GM06990 (cell line): Measurements from ENCODE around the gene DTYMK.

ENCODE experiments used
- DNase-seq: peaks from one replicate; pipeline ENCODE4 v3.0.0-alpha.2; 2011; ENCODE audit not compliant: insufficient read length; ENCODE audit errors: extremely low read depth
- H3K27me3 ChIP-seq: replicated peaks from 2 replicates; pipeline ENCODE4 v1.6.0; 2011; ENCODE audit warnings: low read length; ENCODE audit not compliant: control insufficient read depth, insufficient read depth
- H3K36me3 ChIP-seq: 2 replicates; pipeline ENCODE4 v1.5.1; 2011; ENCODE audit warnings: low read length; ENCODE audit not compliant: control insufficient read depth, insufficient read depth
- H3K4me3 ChIP-seq: replicated peaks from 2 replicates; pipeline ENCODE4 v1.5.1; 2011; ENCODE audit warnings: low read depth, mild to moderate bottlenecking, control low read depth, low read length
- CTCF ChIP-seq: IDR thresholded peaks from 2 replicates; pipeline ENCODE4 v1.5.1; 2011; ENCODE audit warnings: low read length, control low read depth, mild to moderate bottlenecking, inconsistent platforms; ENCODE audit not compliant: insufficient read depth, poor library complexity, severe bottlenecking

DTYMK gene

GRCh38 chr2:241641631-241642030, 45.0 kb downstream of the DTYMK start:
- DNase-seq: no peak
- peaks cover 6% of the 10 kb centered on the region for H3K36me3 ChIP-seq
- no peak overlapping the region for H3K4me3 ChIP-seq
- TF ChIP-seq CTCF: no peak
- H3K27me3 ChIP-seq: no peaks in the 10 kb centered on the region

GRCh38 chr2:241640165-241640795, 46.3 kb downstream of the DTYMK start:
- Histone ChIP-seq H3K27me3 (no peaks in the 10 kb centered on the region), H3K4me3 (no peak overlapping the region), H3K36me3 (peaks cover 3% of the 10 kb centered on the region; the same call in 1 of the 2 replicates)
- no peak for DNase-seq
- TF ChIP-seq CTCF: no peak

- no peak for TF ChIP-seq CTCF
- no peak for DNase-seq
- peaks cover 3% of the 10 kb centered on the region; the same call in 1 of the 2 replicates for H3K36me3 ChIP-seq
- H3K4me3 ChIP-seq: no peak overlapping the region
- H3K27me3 ChIP-seq: no peaks in the 10 kb centered on the region
These were observed 47.2 kb downstream of the DTYMK start for GRCh38 chr2:241639385-241639784.

GRCh38 chr2:241638940-241639339, 47.7 kb downstream of the DTYMK start:
- Histone ChIP-seq H3K27me3 (no peaks in the 10 kb centered on the region), H3K36me3 (peaks cover 3% of the 10 kb centered on the region; the same call in 1 of the 2 replicates), H3K4me3 (no peak overlapping the region)
- no peak for DNase-seq
- TF ChIP-seq CTCF: no peak

GRCh38 chr2:241637795-241638660, 48.6 kb downstream of the DTYMK start:
- Histone ChIP-seq H3K27me3 (no peaks in the 10 kb centered on the region), H3K4me3 (peak overlapping the region; percentile 89), H3K36me3 (peaks cover 7% of the 10 kb centered on the region)
- no peak for TF ChIP-seq CTCF
- DNase-seq: no peak
